ENCODE data around the gene COQ9.
"Not testable (repeated sequence)": the region's sequence is repeated elsewhere in the genome, so short reads cannot be mapped to it uniquely, and the experiment has no call there.

COQ9 gene

GRCh38 chr16:57484515-57485005 is 37.3 kb downstream of the COQ9 start:
- no peak for DNase-seq (ENCODE audit: low read depth in 4 of 4, low spot score in 1 of 4)

GRCh38 chr16:57485091-57485915 is 38.0 kb downstream of the COQ9 start:
- no peak for DNase-seq (ENCODE audit: low read depth in 4 of 4, low spot score in 1 of 4)

GRCh38 chr16:57485916-57486857 is 38.9 kb downstream of the COQ9 start, which contains the start of gene DOK4:
DOK4 (minus strand) TSS chr16:57486493; CDS start chr16:57479507, 6,986 bp downstream.
- peak; percentile 57 to 79 (median 74) for DNase-seq (ENCODE audit: low read depth in 4 of 4, low spot score in 1 of 4)

- DNase-seq (ENCODE audit: low read depth in 4 of 4, low spot score in 1 of 4) = no peak
Observed at GRCh38 chr16:57486858-57487834, 39.9 kb downstream of the COQ9 start.

GRCh38 chr16:57489229-57489628 is 42.0 kb downstream of the COQ9 start:
- DNase-seq (ENCODE audit: low read depth in 4 of 4, low spot score in 1 of 4) = no peak

- DNase-seq (ENCODE audit: low read depth in 4 of 4, low spot score in 1 of 4) = no peak
Observed at GRCh38 chr16:57493767-57494166, 46.5 kb downstream of the COQ9 start.

GRCh38 chr16:57497121-57497520 is 49.8 kb downstream of the COQ9 start:
- no peak for DNase-seq (ENCODE audit: low read depth in 4 of 4, low spot score in 1 of 4)

- DNase-seq (ENCODE audit: low read depth in 4 of 4, low spot score in 1 of 4) = no peak
Observed at GRCh38 chr16:57498031-57498430, 50.8 kb downstream of the COQ9 start.

- not testable (repeated sequence) for DNase-seq (ENCODE audit: low read depth in 4 of 4, low spot score in 1 of 4)
Observed at GRCh38 chr16:57499941-57500340, 52.7 kb downstream of the COQ9 start.

- DNase-seq (ENCODE audit: low read depth in 4 of 4, low spot score in 1 of 4) = no peak
Observed at GRCh38 chr16:57500578-57501111, 53.4 kb downstream of the COQ9 start.

- DNase-seq (ENCODE audit: low read depth in 4 of 4, low spot score in 1 of 4) = no peak
Observed at GRCh38 chr16:57501492-57501891, 54.2 kb downstream of the COQ9 start.

GRCh38 chr16:57502048-57502775 is 54.9 kb downstream of the COQ9 start:
- DNase-seq (ENCODE audit: low read depth in 4 of 4, low spot score in 1 of 4) = no peak

GRCh38 chr16:57503366-57503765 is 56.1 kb downstream of the COQ9 start:
- no peak for DNase-seq (ENCODE audit: low read depth in 4 of 4, low spot score in 1 of 4)

GRCh38 chr16:57504001-57504400 is 56.7 kb downstream of the COQ9 start:
- no peak for DNase-seq (ENCODE audit: low read depth in 4 of 4, low spot score in 1 of 4)

GRCh38 chr16:57504491-57504890 is 57.2 kb downstream of the COQ9 start:
- no peak for DNase-seq (ENCODE audit: low read depth in 4 of 4, low spot score in 1 of 4)

GRCh38 chr16:57505169-57505568 is 57.9 kb downstream of the COQ9 start:
- DNase-seq (ENCODE audit: low read depth in 4 of 4, low spot score in 1 of 4) = no peak

- DNase-seq (ENCODE audit: low read depth in 4 of 4, low spot score in 1 of 4) = no peak
Observed at GRCh38 chr16:57507136-57508034, 60.1 kb downstream of the COQ9 start.

- DNase-seq (ENCODE audit: low read depth in 4 of 4, low spot score in 1 of 4) = no peak
Observed at GRCh38 chr16:57508035-57508425, 60.8 kb downstream of the COQ9 start.
